C4-2B (cell line): ENCODE results near the gene UGGT1.

Experiments
- CTCF ChIP-seq: fragments of 450-650 bp; conservative IDR thresholded peaks from 2 replicates; pipeline ENCODE4 v1.5.1; 2017; ENCODE audit warnings: mild to moderate bottlenecking
- ZFX ChIP-seq: fragments of 450-650 bp; IDR thresholded peaks from 2 replicates; pipeline ENCODE4 v1.6.1; 2017

- TF ChIP-seq CTCF (no peak), ZFX (no peak)
These were observed 14.4 kb upstream of the UGGT1 start for GRCh38 chr2:128076461-128077106.
